HepG2 (cell line): Measurements from ENCODE around the gene NUCB1. TPM values are rescaled to one million over a fixed set of nuclear protein-coding genes. Genes with fewer than 3 reads are reported as not detected.
A peak's percentile ranks its signal among the peaks of the same experiment; 100 is the strongest.

Experiments
- CBX1 ChIP-seq: IDR thresholded peaks from one replicate; pipeline ENCODE4 v1.6.1; 2016; ENCODE audit warnings: antibody characterized with exemption, low read depth
- FLYWCH1 ChIP-seq: sonication (generic); formaldehyde crosslinking; IDR thresholded peaks from 2 replicates; pipeline ENCODE4 v1.8.1; 2023; ENCODE audit warnings: mild to moderate bottlenecking, missing genetic modification reagents
- GABPA ChIP-seq, 2 experiments: IDR thresholded peaks; 2 replicates each; pipeline ENCODE4 v1.6.1; 2011 to 2016; ENCODE audit warnings: low read depth in 2 of 2, low read length in 1 of 2, missing biosample characterization in 1 of 2, missing genetic modification characterization in 1 of 2
- KLF6 ChIP-seq: IDR thresholded peaks from 2 replicates; pipeline ENCODE4 v1.8.0; 2016; ENCODE audit warnings: missing biosample characterization, missing genetic modification reagents
- NCOA2 ChIP-seq: sonication (generic); formaldehyde crosslinking; IDR thresholded peaks from 2 replicates; pipeline ENCODE4 v1.8.0; 2022; ENCODE audit warnings: inconsistent platforms
- ONECUT2 ChIP-seq: sonication (generic); formaldehyde crosslinking; IDR thresholded peaks from 2 replicates; pipeline ENCODE4 v1.4.0; 2020; ENCODE audit warnings: missing genetic modification reagents
- SRY ChIP-seq: sonication (generic); formaldehyde crosslinking; IDR thresholded peaks from 2 replicates; pipeline ENCODE4 v1.8.0; 2022; ENCODE audit warnings: mild to moderate bottlenecking, missing genetic modification reagents
- TCF7L2 ChIP-seq: IDR thresholded peaks from 2 replicates; pipeline ENCODE4 v1.6.1; 2011; ENCODE audit warnings: mild to moderate bottlenecking, low read depth, low read length, moderate library complexity
- XRCC5 ChIP-seq: fragments of 200-400 bp; formaldehyde crosslinking; optimal IDR thresholded peaks from 2 replicates; pipeline ENCODE3; 2017; ENCODE audit warnings: mild to moderate bottlenecking, low read length
- YY1 ChIP-seq: IDR thresholded peaks from 2 replicates; pipeline ENCODE4 v1.6.1; 2011; ENCODE audit warnings: low read length, low read depth, moderate library complexity, mild to moderate bottlenecking; ENCODE audit not compliant: insufficient read depth, insufficient replicate concordance
- ZBTB20 ChIP-seq: sonication (generic); formaldehyde crosslinking; IDR thresholded peaks from 2 replicates; pipeline ENCODE4 v1.8.1; 2023; ENCODE audit warnings: missing genetic modification reagents, low read depth, mild to moderate bottlenecking, borderline replicate concordance
- ZC3H13 ChIP-seq: sonication (generic); formaldehyde crosslinking; IDR thresholded peaks from 2 replicates; pipeline ENCODE4 v1.8.1; 2023; ENCODE audit warnings: mild to moderate bottlenecking, missing genetic modification reagents, moderate library complexity
- ZNF335 ChIP-seq: sonication (generic); formaldehyde crosslinking; IDR thresholded peaks from 2 replicates; pipeline ENCODE4 v1.4.0; 2020; ENCODE audit warnings: missing genetic modification reagents
- polyA plus RNA-seq, 8 experiments: library from polyadenylated mRNA; depleted of rRNA in 3 of 8; stranded (reverse) in 7 of 8; unstranded in 1 of 8; fragments of >200 nt; fragmentation: Illumina TruSeq in 4 of 8; extraction: Trizol in 4 of 8; gene quantifications; 2 replicates each; pipeline versions ENCODE4 v1.2.1 to v1.2.3, GENCODE V29; 2011 to 2016; ENCODE audit warnings: low read depth in 4 of 8, missing spikeins in 1 of 8, mixed read lengths in 1 of 8; ENCODE audit not compliant: insufficient read depth in 1 of 8
- total RNA-seq, 5 experiments: library from RNA; depleted of rRNA; stranded (reverse); fragments of >200 nt; fragmentation: Illumina TruSeq; extraction: Trizol; gene quantifications; 2 replicates each; pipeline ENCODE4 v1.2.3, GENCODE V29; 2016; ENCODE audit warnings: low read depth in 1 of 5
- TF ChIP-seq, protein P1 (sequence below): sonication (generic); formaldehyde crosslinking; IDR thresholded peaks from 2 replicates; pipeline ENCODE4 v1.4.0; 2020; ENCODE audit warnings: missing genetic modification reagents, borderline replicate concordance
- TF ChIP-seq, protein P2 (sequence below): sonication (generic); formaldehyde crosslinking; IDR thresholded peaks from 2 replicates; pipeline ENCODE4 v1.5.1; 2020; ENCODE audit warnings: missing genetic modification reagents, mild to moderate bottlenecking, borderline replicate concordance
- TF ChIP-seq, protein P3 (sequence below): sonication (generic); formaldehyde crosslinking; IDR thresholded peaks from 2 replicates; pipeline ENCODE4 v1.5.0; 2020; ENCODE audit warnings: missing genetic modification reagents
- TF ChIP-seq, protein P4 (sequence below): IDR thresholded peaks from 2 replicates; pipeline ENCODE4 v1.6.1; 2016; ENCODE audit warnings: low read depth, control low read depth
- TF ChIP-seq, protein P5 (sequence below): IDR thresholded peaks from 2 replicates; pipeline ENCODE4 v1.6.1; 2016
- TF ChIP-seq, protein P6 (sequence below): sonication (generic); formaldehyde crosslinking; IDR thresholded peaks from 2 replicates; pipeline ENCODE4 v1.4.0; 2020; ENCODE audit warnings: mild to moderate bottlenecking, missing genetic modification reagents

Gene NUCB1
- total and polyA plus RNA-seq, 2 of the 13 experiments (the other 11 are each of a cell fraction or from before 2014, with no cell fraction given), result 82.3 to 106 TPM

DNA sequence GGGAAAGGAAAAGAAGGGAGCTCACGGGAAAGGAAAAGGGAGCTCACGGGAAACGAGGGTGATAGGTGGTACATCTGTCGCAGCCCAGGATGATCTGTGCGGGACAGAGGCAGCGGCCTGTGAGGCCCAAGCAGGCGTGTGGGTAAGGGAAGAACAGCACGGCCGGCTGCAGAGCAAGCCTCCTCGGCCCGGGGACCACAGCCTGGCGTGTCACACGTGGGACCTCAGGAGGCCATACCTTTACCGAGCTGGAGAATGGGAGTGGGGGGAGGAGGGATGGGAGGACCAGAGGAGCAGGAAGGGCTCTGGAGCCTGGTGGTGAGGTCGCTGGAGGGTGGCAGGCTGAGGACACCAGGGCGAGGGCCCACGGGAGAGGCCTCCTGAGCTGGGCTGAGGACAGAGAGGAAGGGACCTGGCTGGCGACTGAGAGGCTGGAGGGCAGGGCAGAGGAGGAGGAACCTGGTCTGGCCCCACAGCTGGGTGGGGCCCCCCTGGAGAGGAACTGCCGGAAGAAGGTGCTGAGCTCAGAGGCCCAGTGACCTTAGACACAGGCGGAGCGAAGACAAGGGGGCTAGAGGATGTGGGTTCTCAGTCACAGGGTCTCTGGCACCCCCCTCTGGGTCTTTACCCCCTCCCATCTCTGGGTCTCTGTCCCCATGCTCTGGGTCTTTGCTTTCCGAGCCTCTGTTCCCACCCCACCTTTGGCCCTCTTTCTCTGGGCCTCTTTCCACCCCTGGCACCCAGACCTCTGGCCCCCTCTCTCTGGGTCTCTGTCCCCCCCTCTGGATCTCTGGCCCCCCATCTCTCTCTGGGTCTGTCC, 62.1 kb downstream of the NUCB1 start (continued):
- TF ChIP-seq, protein P1, sequence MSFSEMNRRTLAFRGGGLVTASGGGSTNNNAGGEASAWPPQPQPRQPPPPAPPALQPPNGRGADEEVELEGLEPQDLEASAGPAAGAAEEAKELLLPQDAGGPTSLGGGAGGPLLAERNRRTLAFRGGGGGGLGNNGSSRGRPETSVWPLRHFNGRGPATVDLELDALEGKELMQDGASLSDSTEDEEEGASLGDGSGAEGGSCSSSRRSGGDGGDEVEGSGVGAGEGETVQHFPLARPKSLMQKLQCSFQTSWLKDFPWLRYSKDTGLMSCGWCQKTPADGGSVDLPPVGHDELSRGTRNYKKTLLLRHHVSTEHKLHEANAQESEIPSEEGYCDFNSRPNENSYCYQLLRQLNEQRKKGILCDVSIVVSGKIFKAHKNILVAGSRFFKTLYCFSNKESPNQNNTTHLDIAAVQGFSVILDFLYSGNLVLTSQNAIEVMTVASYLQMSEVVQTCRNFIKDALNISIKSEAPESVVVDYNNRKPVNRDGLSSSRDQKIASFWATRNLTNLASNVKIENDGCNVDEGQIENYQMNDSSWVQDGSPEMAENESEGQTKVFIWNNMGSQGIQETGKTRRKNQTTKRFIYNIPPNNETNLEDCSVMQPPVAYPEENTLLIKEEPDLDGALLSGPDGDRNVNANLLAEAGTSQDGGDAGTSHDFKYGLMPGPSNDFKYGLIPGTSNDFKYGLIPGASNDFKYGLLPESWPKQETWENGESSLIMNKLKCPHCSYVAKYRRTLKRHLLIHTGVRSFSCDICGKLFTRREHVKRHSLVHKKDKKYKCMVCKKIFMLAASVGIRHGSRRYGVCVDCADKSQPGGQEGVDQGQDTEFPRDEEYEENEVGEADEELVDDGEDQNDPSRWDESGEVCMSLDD (CRISPR knock-in tag), result peak; percentile 91; the same call in 1 of the 2 replicates
- TF ChIP-seq ZNF335, result peak; percentile 88; the same call in 1 of the 2 replicates
- no peak; the same call in none of the 2 replicates for TF ChIP-seq SRY (CRISPR knock-in tag)
- TF ChIP-seq ZC3H13 (CRISPR knock-in tag), result peak; percentile 98
- 0 out of 2 replicates have a peak, but pooled peaks have one; percentile 11 for TF ChIP-seq ONECUT2 (CRISPR knock-in tag)
- no peak for TF ChIP-seq GABPA (IDR thresholded peaks at IDR 0.05; ENCODE audit: low read depth, low read length)
- peak; percentile 74 for TF ChIP-seq GABPA (CRISPR knock-in tag; IDR thresholded peaks at IDR 0.05; ENCODE audit: low read depth)
- TF ChIP-seq, protein P2, sequence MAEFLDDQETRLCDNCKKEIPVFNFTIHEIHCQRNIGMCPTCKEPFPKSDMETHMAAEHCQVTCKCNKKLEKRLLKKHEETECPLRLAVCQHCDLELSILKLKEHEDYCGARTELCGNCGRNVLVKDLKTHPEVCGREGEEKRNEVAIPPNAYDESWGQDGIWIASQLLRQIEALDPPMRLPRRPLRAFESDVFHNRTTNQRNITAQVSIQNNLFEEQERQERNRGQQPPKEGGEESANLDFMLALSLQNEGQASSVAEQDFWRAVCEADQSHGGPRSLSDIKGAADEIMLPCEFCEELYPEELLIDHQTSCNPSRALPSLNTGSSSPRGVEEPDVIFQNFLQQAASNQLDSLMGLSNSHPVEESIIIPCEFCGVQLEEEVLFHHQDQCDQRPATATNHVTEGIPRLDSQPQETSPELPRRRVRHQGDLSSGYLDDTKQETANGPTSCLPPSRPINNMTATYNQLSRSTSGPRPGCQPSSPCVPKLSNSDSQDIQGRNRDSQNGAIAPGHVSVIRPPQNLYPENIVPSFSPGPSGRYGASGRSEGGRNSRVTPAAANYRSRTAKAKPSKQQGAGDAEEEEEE (CRISPR knock-in tag), result peak; percentile 70; the same call in 1 of the 2 replicates
- no peak for TF ChIP-seq YY1
- peak; percentile 84 for TF ChIP-seq KLF6 (CRISPR knock-in tag)
- TF ChIP-seq, protein P3, sequence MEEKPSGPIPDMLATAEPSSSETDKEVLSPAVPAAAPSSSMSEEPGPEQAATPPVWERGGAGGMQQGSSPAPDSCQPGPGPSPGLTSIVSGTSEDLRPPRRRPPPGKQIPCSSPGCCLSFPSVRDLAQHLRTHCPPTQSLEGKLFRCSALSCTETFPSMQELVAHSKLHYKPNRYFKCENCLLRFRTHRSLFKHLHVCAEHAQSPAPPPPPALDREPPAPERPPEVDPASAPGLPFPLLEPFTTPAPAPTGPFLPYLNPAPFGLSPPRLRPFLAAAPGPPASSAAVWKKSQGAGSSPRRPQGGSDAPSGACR (CRISPR knock-in tag), result peak; percentile 71; the same call in 1 of the 2 replicates
- TF ChIP-seq ZBTB20, result peak; percentile 70; the same call in 1 of the 2 replicates
- TF ChIP-seq, protein P4, sequence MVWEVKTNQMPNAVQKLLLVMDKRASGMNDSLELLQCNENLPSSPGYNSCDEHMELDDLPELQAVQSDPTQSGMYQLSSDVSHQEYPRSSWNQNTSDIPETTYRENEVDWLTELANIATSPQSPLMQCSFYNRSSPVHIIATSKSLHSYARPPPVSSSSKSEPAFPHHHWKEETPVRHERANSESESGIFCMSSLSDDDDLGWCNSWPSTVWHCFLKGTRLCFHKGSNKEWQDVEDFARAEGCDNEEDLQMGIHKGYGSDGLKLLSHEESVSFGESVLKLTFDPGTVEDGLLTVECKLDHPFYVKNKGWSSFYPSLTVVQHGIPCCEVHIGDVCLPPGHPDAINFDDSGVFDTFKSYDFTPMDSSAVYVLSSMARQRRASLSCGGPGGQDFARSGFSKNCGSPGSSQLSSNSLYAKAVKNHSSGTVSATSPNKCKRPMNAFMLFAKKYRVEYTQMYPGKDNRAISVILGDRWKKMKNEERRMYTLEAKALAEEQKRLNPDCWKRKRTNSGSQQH (CRISPR knock-in tag), result peak; percentile 45; the same call in 1 of the 2 replicates
- TF ChIP-seq, protein P5, sequence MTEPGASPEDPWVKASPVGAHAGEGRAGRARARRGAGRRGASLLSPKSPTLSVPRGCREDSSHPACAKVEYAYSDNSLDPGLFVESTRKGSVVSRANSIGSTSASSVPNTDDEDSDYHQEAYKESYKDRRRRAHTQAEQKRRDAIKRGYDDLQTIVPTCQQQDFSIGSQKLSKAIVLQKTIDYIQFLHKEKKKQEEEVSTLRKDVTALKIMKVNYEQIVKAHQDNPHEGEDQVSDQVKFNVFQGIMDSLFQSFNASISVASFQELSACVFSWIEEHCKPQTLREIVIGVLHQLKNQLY (CRISPR knock-in tag), result no peak
- TF ChIP-seq TCF7L2, result no peak
- 0 out of 2 replicates have a peak, but pooled peaks have one; percentile 21 for TF ChIP-seq FLYWCH1 (CRISPR knock-in tag)
- peak; percentile 83 for TF ChIP-seq CBX1
- TF ChIP-seq, protein P6, sequence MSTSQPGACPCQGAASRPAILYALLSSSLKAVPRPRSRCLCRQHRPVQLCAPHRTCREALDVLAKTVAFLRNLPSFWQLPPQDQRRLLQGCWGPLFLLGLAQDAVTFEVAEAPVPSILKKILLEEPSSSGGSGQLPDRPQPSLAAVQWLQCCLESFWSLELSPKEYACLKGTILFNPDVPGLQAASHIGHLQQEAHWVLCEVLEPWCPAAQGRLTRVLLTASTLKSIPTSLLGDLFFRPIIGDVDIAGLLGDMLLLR (CRISPR knock-in tag), result no peak
- peak; percentile 77 for TF ChIP-seq XRCC5
- TF ChIP-seq NCOA2, result peak; percentile 70
